Breast epithelium (tissue), 3 donors: ENCODE results near the gene LHPP.

Experiments
- POLR2A ChIP-seq: fragments of 450-650 bp; IDR thresholded peaks from one replicate; pipeline ENCODE4 v1.6.1; 2016; ENCODE audit warnings: antibody characterized with exemption, mild to moderate bottlenecking, moderate library complexity
- TF ChIP-seq, protein P1 (sequence below), 3 donors: fragments of 450-650 bp; IDR thresholded peaks; one replicate each; pipeline ENCODE4 v1.5.1; 2016 to 2017; ENCODE audit warnings: antibody characterized with exemption in 3 of 3, mild to moderate bottlenecking in 3 of 3, moderate library complexity in 3 of 3

DNA sequence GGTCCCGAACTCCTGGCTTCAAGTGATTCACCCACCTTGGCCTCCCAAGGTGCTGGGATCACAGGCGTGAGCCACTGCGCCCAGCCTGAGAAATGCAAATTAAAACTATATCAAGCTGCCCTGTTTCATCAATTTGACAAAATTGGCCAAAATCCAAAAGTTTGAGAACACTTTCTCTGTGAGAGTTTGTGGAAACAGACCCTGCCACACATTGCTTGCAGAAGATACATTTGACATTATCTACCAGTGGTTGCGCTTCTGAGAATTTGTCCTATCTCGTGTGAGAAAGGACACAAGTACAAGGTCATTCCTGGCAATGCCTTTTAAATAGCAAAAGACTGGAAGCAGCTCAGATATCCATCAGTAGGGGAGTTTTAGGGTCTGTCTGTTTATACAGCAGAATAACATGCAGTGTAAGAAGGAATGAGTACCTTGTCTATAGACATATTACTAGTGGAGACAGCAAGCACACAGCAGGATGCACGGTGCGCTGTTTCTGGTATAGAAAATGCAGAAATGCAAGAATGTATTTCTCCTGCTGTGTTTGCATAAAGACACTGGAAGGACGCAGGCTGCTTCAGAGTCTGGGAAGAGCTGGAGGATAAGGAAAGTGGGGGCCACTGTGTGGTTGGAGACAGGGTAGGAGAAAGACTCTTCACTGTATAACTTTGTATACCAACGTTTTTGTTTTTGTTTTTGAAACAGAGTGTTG, 4.3 kb downstream of the LHPP start:
- TF ChIP-seq, protein P1, sequence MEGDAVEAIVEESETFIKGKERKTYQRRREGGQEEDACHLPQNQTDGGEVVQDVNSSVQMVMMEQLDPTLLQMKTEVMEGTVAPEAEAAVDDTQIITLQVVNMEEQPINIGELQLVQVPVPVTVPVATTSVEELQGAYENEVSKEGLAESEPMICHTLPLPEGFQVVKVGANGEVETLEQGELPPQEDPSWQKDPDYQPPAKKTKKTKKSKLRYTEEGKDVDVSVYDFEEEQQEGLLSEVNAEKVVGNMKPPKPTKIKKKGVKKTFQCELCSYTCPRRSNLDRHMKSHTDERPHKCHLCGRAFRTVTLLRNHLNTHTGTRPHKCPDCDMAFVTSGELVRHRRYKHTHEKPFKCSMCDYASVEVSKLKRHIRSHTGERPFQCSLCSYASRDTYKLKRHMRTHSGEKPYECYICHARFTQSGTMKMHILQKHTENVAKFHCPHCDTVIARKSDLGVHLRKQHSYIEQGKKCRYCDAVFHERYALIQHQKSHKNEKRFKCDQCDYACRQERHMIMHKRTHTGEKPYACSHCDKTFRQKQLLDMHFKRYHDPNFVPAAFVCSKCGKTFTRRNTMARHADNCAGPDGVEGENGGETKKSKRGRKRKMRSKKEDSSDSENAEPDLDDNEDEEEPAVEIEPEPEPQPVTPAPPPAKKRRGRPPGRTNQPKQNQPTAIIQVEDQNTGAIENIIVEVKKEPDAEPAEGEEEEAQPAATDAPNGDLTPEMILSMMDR (IDR thresholded peaks at IDR 0.05), result no peak
- TF ChIP-seq POLR2A, result no peak
